Stimulated activated CD4-positive, alpha-beta T cell treated with anti-CD3 and anti-CD28 coated beads, Interleukin-4, amount 100 ng/mL, for 48 hours (primary cell): ENCODE results near the gene SAMD8.
A peak's percentile ranks its signal among the peaks of the same experiment; 100 is the strongest.

Experiments
- DNase-seq, 2 donors: peaks; one replicate each; pipeline ENCODE4 v3.0.0-alpha.2; 2020; ENCODE audit warnings: low read depth in 2 of 2

Gene SAMD8

GRCh38 chr10:75223507-75223906 lies 112.1 kb downstream of the SAMD8 start:
- DNase-seq, result no peak

DNA sequence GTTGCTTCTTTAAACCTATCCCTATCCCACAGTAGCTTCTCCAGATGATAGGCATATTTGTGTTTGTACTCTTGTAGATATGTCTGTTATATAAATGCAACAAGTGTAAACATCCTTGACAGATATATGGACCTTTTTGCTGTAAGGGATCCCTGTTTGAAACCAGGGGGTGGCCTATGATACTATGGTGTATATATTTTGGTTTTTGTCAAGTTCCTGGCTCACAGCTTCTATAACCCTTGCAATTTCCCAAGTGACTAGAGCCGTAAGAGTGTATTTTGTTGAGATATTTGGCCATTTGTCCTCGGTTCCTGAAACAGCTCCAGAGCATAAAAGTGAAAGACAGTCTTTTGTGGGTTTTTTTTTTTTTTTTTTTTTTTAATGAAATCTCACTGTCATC lies 114.6 kb downstream of the SAMD8 start:
- no peak for DNase-seq

DNA sequence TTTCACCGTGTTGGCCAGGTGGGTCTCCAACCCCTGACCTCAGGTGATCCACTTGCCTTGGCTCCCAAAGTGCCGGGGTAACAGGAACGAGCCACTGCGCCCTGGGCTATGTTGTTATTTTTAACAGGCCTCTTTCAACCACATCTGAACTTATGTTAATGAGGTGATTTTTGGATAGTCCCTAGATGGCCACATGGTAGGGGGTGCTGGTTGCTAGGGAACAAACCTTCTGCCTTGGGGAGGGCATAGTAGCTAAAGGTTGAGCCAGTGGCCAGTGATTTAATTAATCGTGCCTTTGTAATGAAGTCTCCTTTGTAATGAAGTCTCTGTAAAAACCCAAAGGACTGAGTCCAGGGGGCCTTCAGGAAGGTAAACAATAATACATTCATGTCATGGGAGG lies 115.2 kb downstream of the SAMD8 start:
- no peak for DNase-seq

DNA sequence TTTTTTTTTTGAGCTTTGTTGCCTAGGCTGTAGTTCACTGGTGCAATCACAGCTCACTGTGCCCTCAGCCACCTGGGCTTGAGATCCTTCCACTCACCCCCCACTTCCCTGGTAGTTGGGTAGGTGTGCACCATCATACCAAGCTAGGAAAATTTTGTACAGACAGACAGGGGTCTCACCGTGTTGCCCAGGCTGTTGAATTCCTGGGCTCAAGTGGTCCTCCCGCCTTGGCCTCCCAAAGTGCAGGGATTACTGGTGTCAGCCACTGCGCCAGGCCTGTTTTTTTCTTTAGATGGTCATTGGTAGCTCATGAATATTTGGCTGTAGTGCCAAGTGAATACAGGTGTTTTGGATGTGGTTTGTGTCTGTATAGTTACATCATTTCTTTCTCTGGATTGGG lies 116.8 kb downstream of the SAMD8 start:
- no peak for DNase-seq

- DNase-seq, result no peak
Observed at GRCh38 chr10:75228834-75229233, 117.4 kb downstream of the SAMD8 start.

DNA sequence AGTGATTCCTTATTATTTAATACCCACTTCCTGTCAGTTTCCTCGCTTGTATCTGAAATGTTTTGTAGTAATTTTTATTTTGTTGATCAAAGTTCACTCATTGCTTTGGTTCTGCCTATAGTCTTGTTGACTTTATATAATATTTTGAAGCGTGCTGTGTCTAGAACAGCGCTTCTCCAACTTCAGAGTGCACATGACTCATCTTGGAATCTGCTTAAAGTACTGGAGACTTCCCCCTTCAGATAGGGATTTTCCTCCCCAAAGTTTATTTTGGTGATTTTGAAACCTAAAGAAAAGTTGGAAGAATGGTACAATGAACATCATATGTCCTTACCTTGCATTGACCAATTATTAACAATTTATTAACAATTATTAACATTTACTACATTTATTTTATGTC lies 118.5 kb downstream of the SAMD8 start:
- no peak for DNase-seq

- DNase-seq, result peak; percentile 89 to 95
Observed at GRCh38 chr10:75230600-75231038, 119.2 kb downstream of the SAMD8 start.
